MM.1S (cell line): ENCODE data around the gene LIPH.

Experiments
- DNase-seq: peaks from one replicate; pipeline ENCODE4 v3.0.0-alpha.2; 2015
- H2AFZ ChIP-seq: fragments of 300-600 bp; sonication (generic); 2 replicates; pipeline ENCODE4 v1.6.0; 2016; ENCODE audit warnings: antibody characterized with exemption, low read length
- H3F3A ChIP-seq: fragments of 300-600 bp; sonication (generic); 2 replicates; pipeline ENCODE4 v1.6.1; 2016; ENCODE audit warnings: mild to moderate bottlenecking, antibody characterized with exemption, low read length, moderate library complexity, mixed read lengths; ENCODE audit not compliant: insufficient read depth
- H3K27ac ChIP-seq: fragments of 300-600 bp; sonication (generic); 2 replicates; pipeline ENCODE4 v1.5.1; 2016; ENCODE audit warnings: mild to moderate bottlenecking, low read length
- H3K27me3 ChIP-seq: fragments of 300-600 bp; sonication (generic); replicated peaks from 2 replicates; pipeline ENCODE4 v1.6.0; 2016; ENCODE audit warnings: low read length; ENCODE audit not compliant: insufficient read depth
- H3K36me3 ChIP-seq: fragments of 300-600 bp; sonication (generic); replicated peaks from 2 replicates; pipeline ENCODE4 v1.6.1; 2016; ENCODE audit warnings: mild to moderate bottlenecking, low read length, mixed read lengths; ENCODE audit not compliant: insufficient read depth
- H3K4me1 ChIP-seq: fragments of 300-600 bp; sonication (generic); 2 replicates; pipeline ENCODE4 v1.6.1; 2016; ENCODE audit warnings: low read length, mixed read lengths
- H3K4me2 ChIP-seq: fragments of 300-600 bp; sonication (generic); 2 replicates; pipeline ENCODE4 v1.6.0; 2016; ENCODE audit warnings: low read depth, low read length
- H3K4me3 ChIP-seq: fragments of 300-600 bp; sonication (generic); 2 replicates; pipeline ENCODE4 v1.5.1; 2016; ENCODE audit warnings: low read length, mixed read lengths
- H3K79me2 ChIP-seq: fragments of 300-600 bp; sonication (generic); 2 replicates; pipeline ENCODE4 v1.6.1; 2016; ENCODE audit warnings: mixed run types, low read length, mixed read lengths
- H3K9ac ChIP-seq: fragments of 300-600 bp; sonication (generic); 2 replicates; pipeline ENCODE4 v1.6.1; 2016; ENCODE audit warnings: low read length, mixed read lengths
- H3K9me2 ChIP-seq: fragments of 300-600 bp; sonication (generic); replicated peaks from 2 replicates; pipeline ENCODE4 v1.6.1; 2016; ENCODE audit warnings: mild to moderate bottlenecking, low read length, mixed read lengths; ENCODE audit not compliant: insufficient read depth
- H3K9me3 ChIP-seq: fragments of 300-600 bp; sonication (generic); replicated peaks from 2 replicates; pipeline ENCODE4 v1.6.1; 2016; ENCODE audit warnings: mild to moderate bottlenecking, low read length, mixed read lengths; ENCODE audit not compliant: insufficient read depth
- H4K20me1 ChIP-seq: fragments of 300-600 bp; sonication (generic); 2 replicates; pipeline ENCODE4 v1.6.1; 2016; ENCODE audit warnings: mild to moderate bottlenecking, low read length, moderate library complexity, mixed read lengths; ENCODE audit not compliant: insufficient read depth
- EZH2 ChIP-seq: fragments of 300-600 bp; sonication (generic); optimal IDR thresholded peaks from 2 replicates; pipeline ENCODE3; 2017; ENCODE audit warnings: low read depth, mild to moderate bottlenecking, antibody characterized with exemption, low read length, mixed read lengths
- EZH2phosphoT487 ChIP-seq: fragments of 300-600 bp; sonication (generic); IDR thresholded peaks from 2 replicates; pipeline ENCODE4 v1.6.1; 2018; ENCODE audit warnings: antibody characterized with exemption, low read length
- TF ChIP-seq, protein P1 (sequence below): fragments of 300-600 bp; sonication (generic); IDR thresholded peaks from 2 replicates; pipeline ENCODE4 v1.5.1; 2016; ENCODE audit warnings: antibody characterized with exemption, low read length, mixed read lengths

The LIPH gene

DNA sequence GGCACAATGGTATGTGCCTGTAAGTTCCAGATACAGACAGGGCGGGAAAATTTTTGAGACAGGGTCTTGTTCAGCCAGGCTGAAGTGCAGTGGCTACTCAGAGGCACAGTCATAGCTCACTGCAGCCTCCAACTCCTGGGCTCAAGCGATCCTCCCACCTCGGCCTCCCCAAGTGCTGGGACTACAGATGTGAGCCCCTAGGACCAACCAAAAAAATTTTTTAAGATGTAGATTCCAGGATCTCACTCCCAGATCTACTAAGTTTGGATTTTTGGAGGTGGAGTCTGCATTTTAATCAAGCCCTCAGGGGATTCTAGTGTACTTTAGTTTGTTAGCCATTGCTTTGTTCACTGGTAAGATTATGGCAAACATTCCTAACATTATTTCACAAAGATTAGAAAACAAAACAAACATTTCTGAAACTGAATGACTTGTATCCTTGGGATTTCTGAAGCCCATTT, 2.7 kb downstream of the LIPH start:
- no peaks in the 10 kb centered on the region for H4K20me1 ChIP-seq
- no peaks in the 10 kb centered on the region for H3K9me3 ChIP-seq
- no peak for TF ChIP-seq EZH2
- TF ChIP-seq, protein P1, sequence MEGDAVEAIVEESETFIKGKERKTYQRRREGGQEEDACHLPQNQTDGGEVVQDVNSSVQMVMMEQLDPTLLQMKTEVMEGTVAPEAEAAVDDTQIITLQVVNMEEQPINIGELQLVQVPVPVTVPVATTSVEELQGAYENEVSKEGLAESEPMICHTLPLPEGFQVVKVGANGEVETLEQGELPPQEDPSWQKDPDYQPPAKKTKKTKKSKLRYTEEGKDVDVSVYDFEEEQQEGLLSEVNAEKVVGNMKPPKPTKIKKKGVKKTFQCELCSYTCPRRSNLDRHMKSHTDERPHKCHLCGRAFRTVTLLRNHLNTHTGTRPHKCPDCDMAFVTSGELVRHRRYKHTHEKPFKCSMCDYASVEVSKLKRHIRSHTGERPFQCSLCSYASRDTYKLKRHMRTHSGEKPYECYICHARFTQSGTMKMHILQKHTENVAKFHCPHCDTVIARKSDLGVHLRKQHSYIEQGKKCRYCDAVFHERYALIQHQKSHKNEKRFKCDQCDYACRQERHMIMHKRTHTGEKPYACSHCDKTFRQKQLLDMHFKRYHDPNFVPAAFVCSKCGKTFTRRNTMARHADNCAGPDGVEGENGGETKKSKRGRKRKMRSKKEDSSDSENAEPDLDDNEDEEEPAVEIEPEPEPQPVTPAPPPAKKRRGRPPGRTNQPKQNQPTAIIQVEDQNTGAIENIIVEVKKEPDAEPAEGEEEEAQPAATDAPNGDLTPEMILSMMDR: no peak
- no peak for TF ChIP-seq EZH2phosphoT487
- H3K79me2 ChIP-seq: no peaks in the 10 kb centered on the region
- no peak overlapping the region for H3K27ac ChIP-seq
- H3K9ac ChIP-seq: no peak overlapping the region
- no peaks in the 10 kb centered on the region for H3K9me2 ChIP-seq
- peaks cover 21% of the 10 kb centered on the region for H3F3A ChIP-seq
- H3K27me3 ChIP-seq: no peaks in the 10 kb centered on the region
- DNase-seq: no peak
- H3K4me3 ChIP-seq: no peak overlapping the region
- H2AFZ ChIP-seq: no peak overlapping the region
- H3K4me1 ChIP-seq: peaks cover 20% of the 10 kb centered on the region
- no peak overlapping the region for H3K4me2 ChIP-seq
- H3K36me3 ChIP-seq: no peaks in the 10 kb centered on the region

DNA sequence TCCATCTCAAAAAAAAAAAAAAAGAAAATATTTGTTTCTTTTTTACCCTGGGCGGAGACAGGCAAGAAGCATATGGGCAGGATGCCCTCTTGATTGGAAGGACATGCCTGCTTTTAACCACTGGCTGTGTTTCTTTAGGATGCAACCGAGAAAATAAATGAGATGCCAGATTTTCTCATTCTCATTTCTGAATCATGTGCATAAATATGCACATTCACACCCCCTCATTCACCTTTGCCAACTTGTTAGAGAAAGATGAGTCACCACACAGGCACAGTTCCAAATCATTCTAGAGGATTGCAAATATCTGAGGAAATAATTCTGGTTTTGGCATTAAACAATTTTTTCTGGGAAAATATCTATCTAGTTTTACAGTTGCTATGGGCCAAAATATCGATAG, 3.3 kb downstream of the LIPH start:
- no peak for DNase-seq
- H3K79me2 ChIP-seq: no peaks in the 10 kb centered on the region
- H3K4me3 ChIP-seq: no peak overlapping the region
- no peaks in the 10 kb centered on the region for H4K20me1 ChIP-seq
- TF ChIP-seq EZH2: no peak
- no peak for TF ChIP-seq EZH2phosphoT487
- TF ChIP-seq, protein P1: no peak
- peaks cover 20% of the 10 kb centered on the region for H3K4me1 ChIP-seq
- no peaks in the 10 kb centered on the region for H3K9me2 ChIP-seq
- no peak overlapping the region for H3K27ac ChIP-seq
- H3K9me3 ChIP-seq: no peaks in the 10 kb centered on the region
- H3K27me3 ChIP-seq: no peaks in the 10 kb centered on the region
- H3K9ac ChIP-seq: no peak overlapping the region
- H2AFZ ChIP-seq: no peak overlapping the region; the same call in 1 of the 2 replicates
- no peak overlapping the region for H3K4me2 ChIP-seq
- peaks cover 21% of the 10 kb centered on the region for H3F3A ChIP-seq
- H3K36me3 ChIP-seq: no peaks in the 10 kb centered on the region

DNA sequence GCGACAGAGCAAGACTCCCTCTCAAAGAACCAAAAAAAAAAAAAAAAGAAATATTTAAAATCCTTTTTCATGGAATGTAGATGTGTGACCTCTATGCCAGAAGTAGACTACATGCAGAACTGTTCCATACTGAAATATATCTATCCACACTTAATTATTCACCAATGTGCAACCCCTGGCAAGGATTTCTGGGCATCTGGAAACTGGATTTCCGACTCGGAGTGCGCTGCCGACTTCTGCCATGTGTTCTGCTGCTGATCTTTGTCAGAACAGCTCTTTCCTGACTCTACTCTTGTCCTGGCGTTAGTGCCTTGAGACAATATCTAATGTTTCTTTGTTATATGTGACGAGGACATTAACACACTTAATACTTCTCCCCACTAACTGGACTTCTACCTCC, 11.7 kb downstream of the LIPH start:
- no peak for DNase-seq
- Histone ChIP-seq H3K4me2 (no peak overlapping the region), H3K9me2 (no peaks in the 10 kb centered on the region), H2AFZ (no peak overlapping the region), H3F3A (peaks cover 29% of the 10 kb centered on the region), H3K4me3 (no peak overlapping the region), H3K9me3 (no peaks in the 10 kb centered on the region), H3K4me1 (peaks cover 17% of the 10 kb centered on the region), H3K79me2 (no peaks in the 10 kb centered on the region), H3K27me3 (no peaks in the 10 kb centered on the region), H4K20me1 (no peaks in the 10 kb centered on the region), H3K9ac (no peak overlapping the region), H3K27ac (no peak overlapping the region), H3K36me3 (no peaks in the 10 kb centered on the region)
- TF ChIP-seq, protein P1: no peak
- TF ChIP-seq EZH2phosphoT487: no peak
- no peak for TF ChIP-seq EZH2
